Measurements from ENCODE around the gene BBS9. TPM values are rescaled to one million over a fixed set of nuclear protein-coding genes. Genes with fewer than 3 reads are reported as not detected.
"Not testable (repeated sequence)": the region's sequence is repeated elsewhere in the genome, so short reads cannot be mapped to it uniquely, and the experiment has no call there.

The BBS9 gene
- total RNA-seq, 1 donor from 2014 or later, result 15.2 TPM

- no peak for DNase-seq (ENCODE audit: extremely low read depth, low read depth, low spot score)
These were observed 133.1 kb downstream of the BBS9 start for GRCh38 chr7:33262476-33262875.

GRCh38 chr7:33271839-33272371, 142.5 kb downstream of the BBS9 start:
- DNase-seq (ENCODE audit: extremely low read depth, low read depth, low spot score), result not testable (repeated sequence)

- DNase-seq (ENCODE audit: extremely low read depth, low read depth, low spot score), result no peak
These were observed 144.0 kb downstream of the BBS9 start for GRCh38 chr7:33273356-33273755.

- no peak for DNase-seq (ENCODE audit: extremely low read depth, low read depth, low spot score)
These were observed 147.0 kb downstream of the BBS9 start for GRCh38 chr7:33276325-33276724.

GRCh38 chr7:33276729-33277128, 147.4 kb downstream of the BBS9 start:
- no peak for DNase-seq (ENCODE audit: extremely low read depth, low read depth, low spot score)

- no peak for DNase-seq (ENCODE audit: extremely low read depth, low read depth, low spot score)
These were observed 148.7 kb downstream of the BBS9 start for GRCh38 chr7:33278095-33278494.

GRCh38 chr7:33286501-33286900, 157.1 kb downstream of the BBS9 start:
- DNase-seq (ENCODE audit: extremely low read depth, low read depth, low spot score), result no peak

- DNase-seq (ENCODE audit: extremely low read depth, low read depth, low spot score), result no peak
These were observed 158.4 kb downstream of the BBS9 start for GRCh38 chr7:33287738-33288137.

- no peak for DNase-seq (ENCODE audit: extremely low read depth, low read depth, low spot score)
These were observed 169.5 kb downstream of the BBS9 start for GRCh38 chr7:33298848-33299247.

GRCh38 chr7:33299425-33299824, 170.1 kb downstream of the BBS9 start:
- DNase-seq (ENCODE audit: extremely low read depth, low read depth, low spot score), result no peak

- DNase-seq (ENCODE audit: extremely low read depth, low read depth, low spot score), result no peak
These were observed 170.8 kb downstream of the BBS9 start for GRCh38 chr7:33300131-33300530.

- no peak for DNase-seq (ENCODE audit: extremely low read depth, low read depth, low spot score)
These were observed 171.4 kb downstream of the BBS9 start for GRCh38 chr7:33300742-33301141.

GRCh38 chr7:33303978-33304557, 174.7 kb downstream of the BBS9 start:
- not testable (repeated sequence) for DNase-seq (ENCODE audit: extremely low read depth, low read depth, low spot score)

- no peak for DNase-seq (ENCODE audit: extremely low read depth, low read depth, low spot score)
These were observed 177.8 kb downstream of the BBS9 start for GRCh38 chr7:33307205-33307604.

GRCh38 chr7:33310546-33310945, 181.2 kb downstream of the BBS9 start:
- no peak for DNase-seq (ENCODE audit: extremely low read depth, low read depth, low spot score)

- DNase-seq (ENCODE audit: extremely low read depth, low read depth, low spot score), result no peak
These were observed 196.6 kb downstream of the BBS9 start for GRCh38 chr7:33325754-33326484.

- no peak for DNase-seq (ENCODE audit: extremely low read depth, low read depth, low spot score)
These were observed 197.1 kb downstream of the BBS9 start for GRCh38 chr7:33326485-33326848.

GRCh38 chr7:33327427-33327826, 198.1 kb downstream of the BBS9 start:
- DNase-seq (ENCODE audit: extremely low read depth, low read depth, low spot score), result no peak

- no peak for DNase-seq (ENCODE audit: extremely low read depth, low read depth, low spot score)
These were observed 205.0 kb downstream of the BBS9 start for GRCh38 chr7:33334349-33334748.

- DNase-seq (ENCODE audit: extremely low read depth, low read depth, low spot score), result no peak
These were observed 207.5 kb downstream of the BBS9 start for GRCh38 chr7:33336820-33337219.

GRCh38 chr7:33339074-33339790, 209.9 kb downstream of the BBS9 start:
- DNase-seq (ENCODE audit: extremely low read depth, low read depth, low spot score), result no peak

GRCh38 chr7:33346055-33346454, 216.7 kb downstream of the BBS9 start:
- no peak for DNase-seq (ENCODE audit: extremely low read depth, low read depth, low spot score)
